GM12864 (cell line): ENCODE results near the gene CHGA.

Source experiments
- DNase-seq: peaks from one replicate; pipeline ENCODE4 v3.0.0-alpha.2; 2011; ENCODE audit warnings: low read depth
- H3K4me3 ChIP-seq: 2 replicates; pipeline ENCODE4 v1.5.1; 2011; ENCODE audit warnings: mild to moderate bottlenecking, low read depth, low read length, control low read depth
- TF ChIP-seq, protein P1 (sequence below): IDR thresholded peaks from 2 replicates; pipeline ENCODE4 v1.5.1; 2011; ENCODE audit warnings: low read depth, mild to moderate bottlenecking, moderate library complexity, low read length, control low read depth, inconsistent platforms; ENCODE audit errors: missing control alignments

The CHGA gene

DNA sequence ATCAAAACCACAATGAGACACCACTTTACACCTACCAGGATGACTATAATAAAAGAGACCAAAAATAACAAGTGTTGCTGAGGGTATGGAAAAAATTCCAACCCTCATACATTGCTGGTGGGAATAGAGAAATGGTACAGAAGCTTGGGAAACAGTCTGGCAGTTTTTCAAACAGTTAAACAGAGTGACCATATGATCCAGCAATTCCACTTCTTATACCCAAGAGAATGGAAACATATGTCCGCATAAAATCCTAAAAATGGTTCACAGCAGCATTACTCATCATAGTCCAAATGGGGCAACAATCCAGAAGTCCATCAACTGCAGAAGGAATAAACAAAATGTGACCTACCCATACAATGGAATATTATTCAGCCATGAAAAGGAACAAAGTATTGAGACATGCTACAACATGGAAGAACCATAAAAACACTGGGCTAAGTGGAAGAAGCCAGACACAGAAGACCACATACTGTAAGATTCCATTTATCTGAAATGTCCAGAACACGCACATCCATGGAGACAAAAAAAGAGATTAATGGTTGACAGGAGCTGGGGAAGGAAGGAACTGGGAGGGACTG lies 44.5 kb downstream of the CHGA start:
- no peak for DNase-seq
- TF ChIP-seq, protein P1, sequence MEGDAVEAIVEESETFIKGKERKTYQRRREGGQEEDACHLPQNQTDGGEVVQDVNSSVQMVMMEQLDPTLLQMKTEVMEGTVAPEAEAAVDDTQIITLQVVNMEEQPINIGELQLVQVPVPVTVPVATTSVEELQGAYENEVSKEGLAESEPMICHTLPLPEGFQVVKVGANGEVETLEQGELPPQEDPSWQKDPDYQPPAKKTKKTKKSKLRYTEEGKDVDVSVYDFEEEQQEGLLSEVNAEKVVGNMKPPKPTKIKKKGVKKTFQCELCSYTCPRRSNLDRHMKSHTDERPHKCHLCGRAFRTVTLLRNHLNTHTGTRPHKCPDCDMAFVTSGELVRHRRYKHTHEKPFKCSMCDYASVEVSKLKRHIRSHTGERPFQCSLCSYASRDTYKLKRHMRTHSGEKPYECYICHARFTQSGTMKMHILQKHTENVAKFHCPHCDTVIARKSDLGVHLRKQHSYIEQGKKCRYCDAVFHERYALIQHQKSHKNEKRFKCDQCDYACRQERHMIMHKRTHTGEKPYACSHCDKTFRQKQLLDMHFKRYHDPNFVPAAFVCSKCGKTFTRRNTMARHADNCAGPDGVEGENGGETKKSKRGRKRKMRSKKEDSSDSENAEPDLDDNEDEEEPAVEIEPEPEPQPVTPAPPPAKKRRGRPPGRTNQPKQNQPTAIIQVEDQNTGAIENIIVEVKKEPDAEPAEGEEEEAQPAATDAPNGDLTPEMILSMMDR = no peak

DNA sequence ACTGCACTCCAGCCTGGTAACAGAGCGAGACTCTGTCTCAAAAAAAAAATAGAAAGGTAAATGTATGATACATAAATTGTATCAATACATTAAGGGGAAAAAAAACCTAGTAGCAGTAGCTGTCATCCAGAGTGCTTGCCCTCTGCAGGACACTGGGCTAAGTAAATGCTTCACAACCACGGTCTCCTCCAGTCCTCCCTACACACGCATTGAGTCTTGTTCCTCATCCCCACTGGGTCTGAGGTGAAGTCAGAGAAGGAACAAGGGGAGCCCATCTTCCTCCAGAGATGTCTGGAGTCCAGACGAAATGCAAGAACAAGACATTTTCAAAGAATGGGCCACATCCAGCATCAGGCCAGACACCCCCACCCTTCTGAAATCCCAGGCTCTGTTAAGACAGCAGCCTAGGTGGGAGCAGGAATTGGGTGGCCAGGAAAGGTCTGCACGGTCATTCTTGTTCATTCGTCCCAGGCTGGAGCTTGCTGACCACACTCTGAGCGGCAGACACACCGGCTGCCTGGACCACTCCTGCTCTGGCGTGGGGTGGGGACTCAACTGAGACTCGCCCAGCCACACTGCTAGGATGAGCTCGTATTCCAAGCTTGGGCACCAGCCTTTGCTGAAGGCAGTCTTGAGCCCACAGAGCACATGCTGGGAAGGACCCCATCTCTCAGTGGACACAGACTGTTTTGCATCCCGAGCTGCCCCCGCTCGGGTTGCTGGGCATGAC lies 45.5 kb downstream of the CHGA start:
- TF ChIP-seq, protein P1 = no peak

More for the DNA sequence above, 44.5 kb downstream of the CHGA start:
- H3K4me3 ChIP-seq = no peak overlapping the region

DNA sequence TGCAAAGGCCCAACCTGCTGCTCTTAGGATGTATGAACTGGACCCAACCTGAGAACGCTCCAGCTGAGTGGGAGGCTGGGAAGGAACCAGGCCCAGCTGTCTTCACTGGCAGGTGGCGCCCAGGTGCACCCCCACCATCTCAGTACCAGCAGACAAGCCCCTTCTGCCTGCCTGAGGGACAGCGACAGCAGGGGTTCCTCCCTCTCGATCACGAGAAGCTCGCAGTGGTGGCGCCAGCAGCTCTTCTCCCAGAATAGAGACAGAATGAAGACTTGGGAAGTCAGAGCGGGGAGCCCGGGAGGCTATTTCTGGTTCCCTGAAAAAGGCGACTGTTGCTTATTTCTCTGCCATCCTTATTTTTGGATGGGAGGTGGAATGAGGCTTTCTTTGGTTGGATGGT lies 46.5 kb downstream of the CHGA start:
- TF ChIP-seq, protein P1 = no peak
- DNase-seq = no peak
- no peak overlapping the region for H3K4me3 ChIP-seq

More for the DNA sequence above, 45.5 kb downstream of the CHGA start:
- no peak for DNase-seq
- H3K4me3 ChIP-seq = no peak overlapping the region

DNA sequence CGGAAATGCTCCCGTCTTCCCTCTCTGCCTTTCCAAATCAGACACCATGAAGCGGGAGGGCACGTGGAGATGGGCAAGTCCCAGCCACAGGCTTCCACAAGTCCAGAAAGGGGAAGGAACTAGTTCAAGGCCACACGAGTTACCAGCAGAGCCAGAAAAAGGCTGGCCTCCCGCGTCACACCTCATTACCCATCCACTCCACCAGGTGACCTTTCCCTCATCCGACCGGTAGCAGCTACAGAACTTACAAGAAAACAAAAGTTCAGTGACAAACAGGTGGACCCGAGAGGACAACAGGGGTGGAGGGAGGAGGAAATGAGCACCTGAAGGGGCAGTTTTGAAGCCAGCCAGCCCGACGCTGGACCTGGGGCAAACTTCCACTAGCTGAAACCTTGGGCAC lies 46.9 kb downstream of the CHGA start:
- TF ChIP-seq, protein P1 = no peak
- no peak overlapping the region for H3K4me3 ChIP-seq
- no peak for DNase-seq

DNA sequence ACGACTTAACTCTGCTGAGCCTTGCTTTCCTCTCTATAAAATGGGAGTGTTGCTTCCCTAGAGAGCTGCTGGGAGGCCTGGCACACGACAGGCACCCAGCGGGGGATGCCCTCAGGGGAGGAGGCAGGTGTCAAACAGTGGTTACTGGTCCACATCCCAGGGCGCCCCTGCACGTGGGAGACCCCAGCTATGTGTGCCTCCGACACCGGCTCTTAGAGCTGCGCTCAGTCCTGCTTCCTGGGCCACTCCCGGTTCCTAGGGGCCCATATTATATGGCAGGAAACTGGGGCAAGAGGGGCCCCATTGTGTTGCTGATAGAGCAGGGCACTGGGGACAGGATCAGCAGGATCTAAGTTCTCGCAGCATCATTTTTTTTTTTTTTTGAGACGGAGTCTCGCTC lies 47.3 kb downstream of the CHGA start:
- TF ChIP-seq, protein P1 = no peak
- no peak overlapping the region for H3K4me3 ChIP-seq
- no peak for DNase-seq

DNA sequence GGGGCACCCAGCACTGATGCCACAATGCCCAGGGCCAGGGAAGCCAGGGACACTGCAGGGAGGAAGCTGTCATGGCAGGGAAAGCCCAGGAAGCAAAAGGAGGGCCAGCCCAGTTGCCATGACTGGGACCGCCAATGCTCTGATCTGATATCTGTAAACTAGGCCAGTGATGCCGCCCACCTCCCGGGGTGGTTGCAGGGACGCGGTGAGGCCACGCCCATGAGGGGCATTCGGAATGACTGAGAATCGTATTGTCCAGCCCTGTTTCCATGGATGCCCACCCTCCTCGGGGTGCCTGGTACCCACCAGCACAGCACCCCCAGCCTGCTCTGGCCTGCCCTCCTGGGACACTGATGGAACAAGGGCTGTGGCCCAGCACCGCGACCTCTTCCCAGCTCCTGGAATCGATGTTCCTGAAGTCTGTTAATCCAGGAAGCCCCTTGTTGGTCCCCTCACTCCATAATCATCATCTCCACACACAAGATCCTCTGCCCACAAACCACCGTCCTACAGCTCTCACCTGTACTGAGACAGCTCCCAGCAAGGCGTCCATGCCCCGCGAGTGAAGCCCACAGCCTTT lies 48.7 kb downstream of the CHGA start:
- TF ChIP-seq, protein P1 = no peak
- no peak overlapping the region for H3K4me3 ChIP-seq
- DNase-seq = no peak
